Body of pancreas (tissue), 4 donors: ENCODE results near the gene TMEM151B. TPM values are rescaled to one million over a fixed set of nuclear protein-coding genes. Genes with fewer than 3 reads are reported as not detected.
"Not testable (repeated sequence)": the region's sequence is repeated elsewhere in the genome, so short reads cannot be mapped to it uniquely, and the experiment has no call there.

Experiments
- ATAC-seq: fragments of 150-250 bp; one replicate; pipeline ENCODE4 v1.9.1; 2016
- DNase-seq, 4 donors: peaks; one replicate each; pipeline ENCODE4 v3.0.0-alpha.2; 2019
- H3K27ac ChIP-seq, 4 donors: fragments of 200-600 bp; sonication (generic); 1 replicate in 3 of 4; 2 replicates in 1 of 4; pipeline versions ENCODE4 v1.5.1 to v1.6.1; 2016 to 2019; ENCODE audit warnings: mild to moderate bottlenecking in 1 of 4, mixed read lengths in 1 of 4, moderate library complexity in 1 of 4
- H3K27me3 ChIP-seq, 2 donors: fragments of 200-600 bp; sonication (generic); one replicate each; pipeline ENCODE4 v1.6.0; 2016; ENCODE audit warnings: mild to moderate bottlenecking in 1 of 2
- H3K36me3 ChIP-seq, 2 donors: fragments of 200-600 bp; sonication (generic); replicated peaks in 1 of 2; 2 replicates each; pipeline ENCODE4 v1.5.1; 2016; ENCODE audit warnings: low read depth in 2 of 2; ENCODE audit not compliant: insufficient read depth in 1 of 2
- H3K4me1 ChIP-seq: fragments of 200-600 bp; sonication (generic); one replicate; pipeline ENCODE4 v1.6.0; 2016
- H3K4me3 ChIP-seq, 2 donors: fragments of 200-600 bp; sonication (generic); 1 replicate in 1 of 2; 2 replicates in 1 of 2; pipeline ENCODE4 v1.5.1; 2016 to 2019
- H3K9me3 ChIP-seq, 3 donors: fragments of 200-600 bp; sonication (generic); 1 replicate in 2 of 3; 2 replicates in 1 of 3; pipeline ENCODE4 v1.5.1; 2016
- CTCF ChIP-seq, 7 experiments: fragments of 450-650 bp in 4 of 7; fragments of 200-600 bp in 3 of 7; sonication (generic) in 3 of 7; IDR thresholded peaks; one replicate each; pipeline ENCODE4 v1.5.1; 2016 to 2019; ENCODE audit warnings: antibody characterized with exemption in 7 of 7
- POLR2A ChIP-seq, 3 donors: fragments of 450-650 bp; IDR thresholded peaks; one replicate each; pipeline ENCODE4 v1.6.1; 2016; ENCODE audit warnings: antibody characterized with exemption in 3 of 3, mild to moderate bottlenecking in 2 of 3
- WGBS, 2 donors: methylation state at CpG; one replicate each; pipeline ENCODE4 v1.1.5; 2017; 5-methylcytosine and 5-hydroxymethylcytosine counted together
- intact Hi-C: fragments of 100-400 bp; cut with DNase I; formaldehyde crosslinking; loops from one replicate; pipeline ENCODE4 v1.15.1; 2023
- total RNA-seq, 2 donors: library from RNA; depleted of rRNA; stranded (reverse); fragments of >200 nt; gene quantifications; one replicate each; pipeline ENCODE4 v1.1.0, GENCODE V29; 2016

TMEM151B gene
- total RNA-seq, 2 donors from 2014 or later, result under 0.01 to 0.66 TPM

DNA sequence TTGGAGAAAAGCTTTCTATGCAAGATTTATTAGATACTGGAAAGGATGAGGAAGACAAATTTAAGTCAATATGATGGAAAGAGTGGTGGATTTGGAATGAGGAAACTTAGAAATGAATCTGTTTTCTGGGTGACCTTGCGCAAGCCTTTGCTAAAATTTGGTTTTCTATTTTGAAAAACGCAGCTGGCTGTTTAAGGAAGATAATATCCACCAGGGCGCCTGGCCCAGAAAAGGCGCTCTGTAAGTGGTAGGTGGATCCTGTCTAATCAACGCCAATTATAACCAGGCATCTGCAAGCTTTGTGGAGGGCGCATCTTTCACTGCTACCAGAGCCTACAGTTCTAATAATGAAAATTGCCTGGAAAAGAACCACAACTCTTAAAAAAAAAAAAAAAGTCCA lies 71.8 kb downstream of the TMEM151B start:
- WGBS, 2 donors, result 52 to 63% methylated on average over 6 of the region's 6 CpGs
- Histone ChIP-seq H3K4me1 (peaks cover 7% of the 10 kb centered on the region), H3K27me3 (no peaks in the 10 kb centered on the region), H3K9me3 (no peaks in the 10 kb centered on the region), H3K36me3 (no peaks in the 10 kb centered on the region), H3K27ac (no peak overlapping the region), H3K4me3 (no peak overlapping the region)
- intact Hi-C loops, result loop anchor here (10.0 kb wide), 1 partner anchor 167 kb away; no protein-coding TSS in a partner anchor
- peak in 1 of 4 donors; percentile 6 for DNase-seq
- TF ChIP-seq POLR2A (IDR thresholded peaks at IDR 0.05) (no peak), CTCF (IDR thresholded peaks at IDR 0.05) (no peak)
- ATAC-seq, result no peak

- Histone ChIP-seq H3K27ac (no peak within 1 kb of the TSS), H3K4me1 (peaks cover 7% of the 10 kb centered on the region), H3K9me3 (no peaks in the 10 kb centered on the region), H3K4me3 (no peak within 1 kb of the TSS), H3K36me3 (no peaks in the 10 kb centered on the region), H3K27me3 (no peaks in the 10 kb centered on the region)
- WGBS, 2 donors, result 4 to 11% methylated on average over 9 to 31 of the region's 31 CpGs
- no peak for ATAC-seq
- peak; percentile 13 to 30 (median 26) for DNase-seq
- TF ChIP-seq CTCF (IDR thresholded peaks at IDR 0.05) (no peak), POLR2A (IDR thresholded peaks at IDR 0.05) (no peak)
- intact Hi-C loops, result loop anchor here (10.0 kb wide), 1 partner anchor 168 kb away; no protein-coding TSS in a partner anchor
These were observed 72.2 kb downstream of the TMEM151B start, which contains the start of gene SPATS1 for GRCh38 chr6:44342489-44342888. TSS of gene SPATS1 (plus strand) at chr6:44342650. CDS start at chr6:44343096, 446 bp downstream.

DNA sequence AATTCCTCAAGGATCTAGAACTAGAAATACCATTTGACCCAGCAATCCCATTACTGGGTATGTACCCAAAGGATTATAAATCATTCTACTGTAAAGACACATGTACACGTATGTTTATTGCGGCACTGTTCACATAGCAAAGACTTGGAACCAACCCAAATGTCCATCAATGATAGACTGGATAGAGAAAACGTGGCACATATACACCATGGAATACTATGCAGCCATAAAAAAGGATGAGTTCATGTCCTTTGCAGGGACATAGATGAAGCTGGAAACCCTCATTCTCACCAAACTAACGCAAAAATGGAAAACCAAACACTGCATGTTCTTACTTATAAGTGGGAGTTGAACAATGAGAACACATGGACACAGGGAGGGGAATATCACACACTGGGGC lies 76.6 kb downstream of the TMEM151B start:
- 63 to 70% methylated on average over 4 of the region's 4 CpGs for WGBS, 2 donors

DNA sequence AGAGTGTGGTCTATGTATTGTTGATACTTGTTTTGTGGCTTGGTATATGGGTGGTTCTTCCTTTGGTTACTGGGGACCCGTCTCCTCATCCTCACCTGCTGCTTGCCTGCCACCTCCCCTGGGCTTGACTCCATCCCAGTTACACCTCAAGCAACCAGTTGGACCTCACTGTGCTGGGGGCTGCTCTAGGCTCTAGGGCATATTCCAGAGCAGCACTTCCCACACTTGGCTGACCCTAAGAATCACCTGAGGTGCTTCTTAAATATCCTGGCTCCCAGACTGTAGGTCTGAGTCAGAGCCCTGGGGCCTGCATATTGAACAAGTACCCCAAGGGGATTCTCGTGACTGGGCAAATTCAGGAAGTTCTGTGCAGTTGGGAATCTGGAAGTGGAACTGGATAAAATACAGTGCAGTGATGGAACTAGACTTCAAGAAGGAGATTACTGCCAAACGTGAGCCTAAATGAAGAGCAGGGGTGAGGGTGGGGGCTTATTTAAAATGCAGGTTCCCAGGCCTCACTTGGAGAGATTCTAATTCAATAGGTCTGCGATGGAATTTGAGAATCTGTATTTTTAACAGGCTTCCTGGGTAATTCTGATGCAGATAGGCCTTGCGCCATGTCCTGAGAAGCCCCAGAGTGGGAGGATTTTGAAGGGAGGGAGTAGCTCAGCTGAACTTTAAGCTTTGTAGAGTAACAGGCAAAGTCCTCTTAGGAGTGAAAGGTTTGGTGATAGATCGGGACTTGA lies 79.8 kb downstream of the TMEM151B start:
- TF ChIP-seq CTCF (IDR thresholded peaks at IDR 0.05) (no peak), POLR2A (IDR thresholded peaks at IDR 0.05) (no peak)
- Histone ChIP-seq H3K27ac (no peak overlapping the region), H3K4me3 (no peak overlapping the region), H3K27me3 (no peaks in the 10 kb centered on the region), H3K9me3 (no peaks in the 10 kb centered on the region), H3K36me3 (no peaks in the 10 kb centered on the region), H3K4me1 (no peaks in the 10 kb centered on the region)
- intact Hi-C loops, result loop anchor here (10.0 kb wide), 1 partner anchor 175 kb away; no protein-coding TSS in a partner anchor
- DNase-seq (no peak), ATAC-seq (no peak)
- WGBS, 2 donors, result 63 to 77% methylated on average over 6 of the region's 6 CpGs

More for the DNA sequence above, 76.6 kb downstream of the TMEM151B start:
- DNase-seq, H3K27ac ChIP-seq, H3K9me3 ChIP-seq, H3K4me3 ChIP-seq, H3K27me3 ChIP-seq, ATAC-seq, H3K36me3 ChIP-seq, H3K4me1 ChIP-seq: not testable (repeated sequence)
- intact Hi-C loops, result loop anchor here (10.0 kb wide), 1 partner anchor 172 kb away; no protein-coding TSS in a partner anchor

GRCh38 chr6:44350650-44350994 lies 80.4 kb downstream of the TMEM151B start:
- WGBS, 2 donors, result 63% methylated on average over 4 of the region's 4 CpGs
- H3K27me3 ChIP-seq, H3K9me3 ChIP-seq, DNase-seq, intact Hi-C loops, ATAC-seq, H3K4me1 ChIP-seq, H3K27ac ChIP-seq, H3K4me3 ChIP-seq, H3K36me3 ChIP-seq: not testable (repeated sequence)
